Endodermal cell (in vitro differentiated cells): ENCODE measurements around the gene LAMB1. TPM values are rescaled to one million over a fixed set of nuclear protein-coding genes. Genes with fewer than 3 reads are reported as not detected.

Experiments used
- DNase-seq: peaks from one replicate; pipeline ENCODE4 v3.0.0-alpha.2; 2017
- H3K27ac ChIP-seq: 2 replicates; pipeline ENCODE4 v1.5.1; 2013; ENCODE audit warnings: mild to moderate bottlenecking, low read depth, low read length, moderate library complexity
- H3K27me3 ChIP-seq: 2 replicates; pipeline ENCODE4 v1.6.1; 2013; ENCODE audit warnings: mild to moderate bottlenecking, low read length, moderate library complexity; ENCODE audit not compliant: insufficient read depth, control insufficient read depth, poor library complexity, severe bottlenecking
- H3K36me3 ChIP-seq: 2 replicates; pipeline ENCODE4 v1.7.0; 2013; ENCODE audit warnings: mild to moderate bottlenecking, low read length, moderate library complexity; ENCODE audit not compliant: control insufficient read depth, insufficient read depth
- H3K4me1 ChIP-seq: one replicate; pipeline ENCODE4 v1.7.0; 2013; ENCODE audit warnings: low read length; ENCODE audit not compliant: control insufficient read depth, insufficient read depth
- H3K4me3 ChIP-seq: 2 replicates; pipeline ENCODE4 v1.5.1; 2013; ENCODE audit warnings: mild to moderate bottlenecking, low read length, moderate library complexity
- H3K9ac ChIP-seq: 2 replicates; pipeline ENCODE4 v1.6.1; 2013; ENCODE audit warnings: mild to moderate bottlenecking, low read length, moderate library complexity; ENCODE audit not compliant: poor library complexity, severe bottlenecking; ENCODE audit errors: extremely low read depth
- H3K9me3 ChIP-seq: 2 replicates; pipeline ENCODE4 v1.6.1; 2013; ENCODE audit warnings: mild to moderate bottlenecking, low read length, moderate library complexity; ENCODE audit not compliant: control insufficient read depth
- H3K27ac Mint-ChIP-seq: 2 replicates; pipeline ENCODE4 v1.8.0; 2020; ENCODE audit warnings: mixed read lengths
- H3K27me3 Mint-ChIP-seq: 2 replicates; pipeline ENCODE4 v1.8.0; 2021; ENCODE audit warnings: mild to moderate bottlenecking, mixed read lengths; ENCODE audit not compliant: insufficient read depth
- H3K36me3 Mint-ChIP-seq: 2 replicates; pipeline ENCODE4 v1.8.0; 2020; ENCODE audit warnings: low read depth, mixed read lengths
- H3K4me1 Mint-ChIP-seq: 2 replicates; pipeline ENCODE4 v1.8.0; 2020; ENCODE audit warnings: mixed read lengths
- H3K4me3 Mint-ChIP-seq: 2 replicates; pipeline ENCODE4 v1.8.0; 2020; ENCODE audit warnings: mild to moderate bottlenecking, moderate library complexity, mixed read lengths
- H3K9me3 Mint-ChIP-seq: 2 replicates; pipeline ENCODE4 v1.8.0; 2020; ENCODE audit warnings: mild to moderate bottlenecking, mixed read lengths
- WGBS, 2 experiments: methylation state at CpG; one replicate each; pipeline versions ENCODE4 v1.1.5 to v1.1.7; 2013; ENCODE audit warnings: missing lambda C conversion rate in 2 of 2, mixed read lengths in 1 of 2; ENCODE audit not compliant: insufficient coverage in 1 of 2, insufficient read length in 1 of 2; 5-methylcytosine and 5-hydroxymethylcytosine counted together
- total RNA-seq, 2 donors: library from RNA; stranded (reverse); fragmentation: NEBNext Ultra II Directional in 1 of 2; extraction: Animal tissue kit (Norgen Biotek cat#: 25700) in 1 of 2; gene quantifications; 2 replicates in 1 of 2; 3 replicates in 1 of 2; pipeline ENCODE4 v1.2.1, GENCODE V29; 2021
- TF ChIP-seq, protein P1 (sequence below): fragments of 200-600 bp; sonication (generic); conservative IDR thresholded peaks from 2 replicates; pipeline ENCODE4 v1.5.0; 2021; ENCODE audit warnings: antibody characterized with exemption, mild to moderate bottlenecking

LAMB1 gene
- total RNA-seq, 2 donors from 2014 or later = 192 to 209 TPM

DNA sequence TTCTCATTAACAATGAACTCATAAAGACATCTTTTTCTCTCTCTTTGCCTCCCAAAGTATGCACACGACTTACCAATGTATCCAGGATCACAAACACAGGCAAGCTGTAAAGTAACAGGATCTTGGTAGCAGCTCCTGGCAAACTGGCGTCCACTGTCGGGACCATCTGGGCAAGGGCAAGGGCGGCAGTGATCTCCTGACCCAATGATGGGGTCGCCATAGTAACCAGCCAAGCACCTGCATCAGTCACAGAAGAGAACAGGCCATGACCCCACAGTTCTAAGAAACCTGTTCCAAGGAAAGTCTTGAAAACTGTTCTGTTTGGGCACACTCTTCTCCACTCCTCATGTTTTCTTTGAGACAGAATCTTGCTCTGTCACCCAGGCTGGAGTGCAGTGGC lies 47.6 kb downstream of the LAMB1 start:
- H3K36me3 ChIP-seq = peaks cover 94% of the 10 kb centered on the region
- H3K27ac Mint-ChIP-seq = no peak overlapping the region
- H3K9ac ChIP-seq = no peak overlapping the region
- no peaks in the 10 kb centered on the region for H3K4me1 ChIP-seq
- H3K4me1 Mint-ChIP-seq = peaks cover 25% of the 10 kb centered on the region
- H3K4me3 Mint-ChIP-seq = no peak overlapping the region
- H3K9me3 ChIP-seq = no peaks in the 10 kb centered on the region
- no peaks in the 10 kb centered on the region for H3K9me3 Mint-ChIP-seq
- no peaks in the 10 kb centered on the region for H3K27me3 Mint-ChIP-seq
- DNase-seq = no peak
- H3K27me3 ChIP-seq = no peaks in the 10 kb centered on the region
- H3K27ac ChIP-seq = no peak overlapping the region
- peaks cover 87% of the 10 kb centered on the region for H3K36me3 Mint-ChIP-seq
- H3K4me3 ChIP-seq = no peak overlapping the region
- TF ChIP-seq, protein P1, sequence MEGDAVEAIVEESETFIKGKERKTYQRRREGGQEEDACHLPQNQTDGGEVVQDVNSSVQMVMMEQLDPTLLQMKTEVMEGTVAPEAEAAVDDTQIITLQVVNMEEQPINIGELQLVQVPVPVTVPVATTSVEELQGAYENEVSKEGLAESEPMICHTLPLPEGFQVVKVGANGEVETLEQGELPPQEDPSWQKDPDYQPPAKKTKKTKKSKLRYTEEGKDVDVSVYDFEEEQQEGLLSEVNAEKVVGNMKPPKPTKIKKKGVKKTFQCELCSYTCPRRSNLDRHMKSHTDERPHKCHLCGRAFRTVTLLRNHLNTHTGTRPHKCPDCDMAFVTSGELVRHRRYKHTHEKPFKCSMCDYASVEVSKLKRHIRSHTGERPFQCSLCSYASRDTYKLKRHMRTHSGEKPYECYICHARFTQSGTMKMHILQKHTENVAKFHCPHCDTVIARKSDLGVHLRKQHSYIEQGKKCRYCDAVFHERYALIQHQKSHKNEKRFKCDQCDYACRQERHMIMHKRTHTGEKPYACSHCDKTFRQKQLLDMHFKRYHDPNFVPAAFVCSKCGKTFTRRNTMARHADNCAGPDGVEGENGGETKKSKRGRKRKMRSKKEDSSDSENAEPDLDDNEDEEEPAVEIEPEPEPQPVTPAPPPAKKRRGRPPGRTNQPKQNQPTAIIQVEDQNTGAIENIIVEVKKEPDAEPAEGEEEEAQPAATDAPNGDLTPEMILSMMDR = no peak
- WGBS, 2 experiments = 93% methylated on average over 2 to 5 of the region's 5 CpGs

DNA sequence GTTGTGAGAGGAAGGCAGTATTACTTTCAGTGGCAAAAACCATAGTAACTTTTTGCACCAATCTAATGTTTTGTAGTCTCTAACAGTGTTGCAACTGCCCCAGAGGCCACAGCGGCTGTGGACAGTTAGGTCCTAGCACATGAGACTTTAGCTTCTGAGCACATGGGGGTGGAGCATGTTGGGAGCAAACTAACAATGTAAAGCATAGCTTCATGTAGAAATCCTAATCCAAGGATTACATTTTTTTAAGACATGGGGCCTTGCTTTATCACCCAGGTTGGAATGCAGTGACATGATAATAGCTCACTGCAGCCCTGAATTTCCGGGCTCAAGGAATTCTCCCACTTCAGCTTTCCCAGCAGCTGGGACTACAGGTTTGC lies 49.0 kb downstream of the LAMB1 start:
- peak overlapping the region; percentile 26 for H3K27ac Mint-ChIP-seq
- H3K4me3 Mint-ChIP-seq = no peak overlapping the region
- H3K27ac ChIP-seq = no peak overlapping the region
- no peaks in the 10 kb centered on the region for H3K9me3 Mint-ChIP-seq
- no peaks in the 10 kb centered on the region for H3K4me1 ChIP-seq
- 89 to 100% methylated on average over 2 of the region's 2 CpGs for WGBS, 2 experiments
- H3K27me3 Mint-ChIP-seq = no peaks in the 10 kb centered on the region
- no peak overlapping the region for H3K4me3 ChIP-seq
- H3K27me3 ChIP-seq = no peaks in the 10 kb centered on the region
- H3K9me3 ChIP-seq = no peaks in the 10 kb centered on the region
- H3K4me1 Mint-ChIP-seq = peaks cover 30% of the 10 kb centered on the region
- TF ChIP-seq, protein P1 = no peak
- H3K9ac ChIP-seq = no peak overlapping the region
- H3K36me3 ChIP-seq = peaks cover 94% of the 10 kb centered on the region
- no peak for DNase-seq
- H3K36me3 Mint-ChIP-seq = peaks cover 84% of the 10 kb centered on the region

DNA sequence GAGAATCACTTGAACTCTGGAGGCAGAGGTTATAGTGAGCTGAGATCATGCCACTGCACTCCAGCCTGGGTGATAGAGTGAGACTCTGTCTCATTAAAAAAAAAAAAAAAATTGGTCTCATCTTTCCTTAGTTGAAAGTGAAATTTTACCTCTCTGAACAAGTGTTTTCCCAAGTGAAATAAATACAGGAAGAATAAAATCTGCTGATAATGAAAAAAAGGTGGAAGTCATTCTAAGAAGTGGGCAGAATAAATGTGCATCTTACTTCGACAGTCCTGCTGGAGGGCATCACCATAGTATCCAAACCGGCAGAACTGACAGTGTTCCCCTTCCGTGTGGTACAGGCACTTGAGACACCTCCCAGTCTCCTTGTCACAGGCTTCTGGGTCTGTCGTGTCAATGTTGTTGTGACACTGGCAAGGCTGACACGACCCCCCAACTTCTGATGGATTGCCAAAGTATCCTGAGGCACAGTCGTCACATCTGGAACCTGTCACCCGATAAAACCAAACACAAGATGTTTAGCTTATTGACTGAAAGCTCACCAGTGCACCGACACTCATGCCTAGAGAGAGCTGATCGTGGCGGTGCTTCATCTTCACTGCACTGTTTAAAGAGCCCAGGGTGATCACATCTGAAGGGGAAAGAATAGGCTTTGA lies 49.6 kb downstream of the LAMB1 start:
- Mint-ChIP-seq H3K36me3 (peaks cover 84% of the 10 kb centered on the region), H3K9me3 (no peaks in the 10 kb centered on the region), H3K27ac (peak overlapping the region; percentile 26), H3K4me3 (no peak overlapping the region), H3K27me3 (no peaks in the 10 kb centered on the region), H3K4me1 (peaks cover 28% of the 10 kb centered on the region)
- no peak overlapping the region for H3K9ac ChIP-seq
- no peaks in the 10 kb centered on the region for H3K9me3 ChIP-seq
- TF ChIP-seq, protein P1 = no peak
- peaks cover 94% of the 10 kb centered on the region for H3K36me3 ChIP-seq
- no peaks in the 10 kb centered on the region for H3K27me3 ChIP-seq
- no peaks in the 10 kb centered on the region for H3K4me1 ChIP-seq
- no peak overlapping the region for H3K4me3 ChIP-seq
- WGBS, 2 experiments = 86 to 95% methylated on average over 10 of the region's 10 CpGs
- no peak overlapping the region for H3K27ac ChIP-seq
- DNase-seq = no peak
